Cortex of kidney (tissue), 1 donor: ENCODE measurements around the gene MED31.
"Not testable (repeated sequence)": the region's sequence is repeated elsewhere in the genome, so short reads cannot be mapped to it uniquely, and the experiment has no call there.

ENCODE experiments used
- DNase-seq: peaks from one replicate; lab custom pipeline; 2025; lab: John Stamatoyannopoulos, UW

Gene MED31

GRCh38 chr17:6655732-6656361, 4.4 kb upstream of the MED31 start:
- not testable (repeated sequence) for DNase-seq

- DNase-seq, result no peak
Observed at GRCh38 chr17:6654841-6655731, 3.7 kb upstream of the MED31 start.

- no peak for DNase-seq
Observed at GRCh38 chr17:6651919-6652452, 581 bp upstream of the MED31 start.

- DNase-seq, result no peak
Observed at GRCh38 chr17:6648181-6648580, 3.2 kb downstream of the MED31 start.

- DNase-seq, result no peak
Observed at GRCh38 chr17:6643451-6644125, 7.8 kb downstream of the MED31 start.

- DNase-seq, result no peak
Observed at GRCh38 chr17:6642592-6642991, 8.8 kb downstream of the MED31 start.

GRCh38 chr17:6641247-6641863, 10.1 kb downstream of the MED31 start:
- DNase-seq, result no peak

- no peak for DNase-seq
Observed at GRCh38 chr17:6640536-6641246, 10.7 kb downstream of the MED31 start, which contains the start of the genes KIAA0753 and TXNDC17. Gene KIAA0753, minus strand, starts transcription at chr17:6640711. Its CDS starts 5,608 bp downstream, at chr17:6635103. Gene TXNDC17, plus strand, starts transcription at chr17:6641060. Its CDS starts 23 bp downstream, at chr17:6641083.

GRCh38 chr17:6639586-6640535, 11.5 kb downstream of the MED31 start:
- DNase-seq, result no peak

- no peak for DNase-seq
Observed at GRCh38 chr17:6639014-6639585, 12.3 kb downstream of the MED31 start.

- no peak for DNase-seq
Observed at GRCh38 chr17:6638046-6638908, 13.1 kb downstream of the MED31 start.

- no peak for DNase-seq
Observed at GRCh38 chr17:6637458-6637840, 14.0 kb downstream of the MED31 start.

GRCh38 chr17:6636616-6637457, 14.6 kb downstream of the MED31 start:
- DNase-seq, result no peak

GRCh38 chr17:6636105-6636504, 15.3 kb downstream of the MED31 start:
- DNase-seq, result no peak

- DNase-seq, result no peak
Observed at GRCh38 chr17:6633263-6633662, 18.1 kb downstream of the MED31 start.

- no peak for DNase-seq
Observed at GRCh38 chr17:6632530-6632929, 18.9 kb downstream of the MED31 start.

- no peak for DNase-seq
Observed at GRCh38 chr17:6630390-6630789, 21.0 kb downstream of the MED31 start.

GRCh38 chr17:6627019-6627418, 24.4 kb downstream of the MED31 start:
- DNase-seq, result no peak
